Pancreas (tissue), 10 donors: ENCODE data around the gene SH2D4B. TPM values are rescaled to one million over a fixed set of nuclear protein-coding genes. Genes with fewer than 3 reads are reported as not detected.

ENCODE experiments used
- ATAC-seq, 4 donors: fragments of 200-7000 bp; cut with Tn5 transposase; one replicate each; pipeline versions ENCODE4 v1.8.0 to v1.9.1; 2020; ENCODE audit warnings: mild to moderate bottlenecking in 4 of 4, moderate library complexity in 4 of 4
- DNase-seq, 6 donors: peaks; one replicate each; pipeline ENCODE4 v3.0.0-alpha.2; 2020
- FAIRE-seq: peaks from 2 replicates; lab custom pipeline; 2012; peaks lifted over from hg19 to GRCh38; lab: Jason Lieb, UNC
- H3K27ac ChIP-seq, 4 donors: fragments of 200-600 bp; sonication (generic); 1 replicate in 3 of 4; 2 replicates in 1 of 4; pipeline versions ENCODE4 v1.5.0 to v1.8.0; 2020
- H3K27me3 ChIP-seq, 4 donors: fragments of 200-600 bp; one replicate each; pipeline ENCODE4 v1.8.0; 2021
- H3K36me3 ChIP-seq, 3 donors: fragments of 200-600 bp; sonication (generic) in 1 of 3; one replicate each; pipeline versions ENCODE4 v1.5.0 to v1.8.0; 2020 to 2021
- H3K4me1 ChIP-seq, 3 donors: fragments of 200-600 bp; one replicate each; pipeline ENCODE4 v1.8.0; 2021
- H3K4me3 ChIP-seq, 4 donors: fragments of 200-600 bp; sonication (generic) in 2 of 4; one replicate each; pipeline versions ENCODE4 v1.5.0 to v1.8.0; 2020 to 2021
- H3K9me3 ChIP-seq, 4 donors: fragments of 200-600 bp; one replicate each; pipeline ENCODE4 v1.8.0; 2021
- CTCF ChIP-seq, 4 donors: fragments of 200-600 bp; sonication (generic) in 3 of 4; IDR thresholded peaks; one replicate each; pipeline versions ENCODE4 v1.5.0 to v1.8.0; 2021; ENCODE audit warnings: antibody characterized with exemption in 4 of 4
- WGBS, 2 donors: extraction: QIAGEN DNeasy Blood & Tissue Kit; methylation state at CpG; one replicate each; pipeline ENCODE4 v1.1.7; 2013; 5-methylcytosine and 5-hydroxymethylcytosine counted together
- intact Hi-C, 3 donors: fragments of 100-400 bp; cut with DNase I; formaldehyde crosslinking; loops; one replicate each; pipeline versions ENCODE4 v1.11.1 to v1.14.2; 2022
- polyA plus RNA-seq, 2 donors: library from polyadenylated mRNA; stranded (reverse); fragments of 200-250 nt; gene quantifications; one replicate each; pipeline ENCODE4 v1.2.3, GENCODE V29; 2013
- total RNA-seq, 6 donors: library from RNA; stranded (reverse); fragmentation: NEBNext Ultra II Directional in 4 of 6; extraction: Animal tissue kit (Norgen Biotek cat#: 25700) in 4 of 6; gene quantifications; one replicate each; pipeline versions ENCODE4 v1.2.1 to v1.2.4, GENCODE V29; 2021 to 2023
- donor health status: healthy with polysubstance abuse.
- donor health status: DM: no; HTN: no; CAD: no; lungs with moderate emphysema.
- donor health status: DM: no; HTN: no; CAD: no.
- donor health status: control.
- donor health status: control.
- donor health status: Bipolar disorder and iron deficiency.
- donor health status: DM: yes; HTN: yes; CAD: no.
- donor health status: DM: no; HTN: no; CAD: no.
- donor health status: DM: no; HTN: no; CAD: no.
- donor health status: DM: yes; HTN: yes; CAD: no.

SH2D4B gene
- total and polyA plus RNA-seq, 8 donors, result 0.02 TPM; not detected in 7

- Histone ChIP-seq H3K9me3 (no peaks in the 10 kb centered on the region), H3K27me3 (no peaks in the 10 kb centered on the region), H3K36me3 (no peaks in the 10 kb centered on the region), H3K4me3 (no peak overlapping the region), H3K4me1 (no peaks in the 10 kb centered on the region), H3K27ac (no peak overlapping the region)
- TF ChIP-seq CTCF (IDR thresholded peaks at IDR 0.05), result no peak
- intact Hi-C loops, result no loop called here
- 67 to 71% methylated on average over 8 of the region's 8 CpGs for WGBS, 2 donors
- no peak for DNase-seq
- no peak for FAIRE-seq
- no peak for ATAC-seq
Measured at GRCh38 chr10:80613466-80614170, 75.9 kb downstream of the SH2D4B start.

- no peak for DNase-seq
- intact Hi-C loops, result no loop called here
- ATAC-seq, result no peak
- Histone ChIP-seq H3K9me3 (no peaks in the 10 kb centered on the region), H3K27ac (no peak overlapping the region), H3K4me3 (no peak overlapping the region), H3K4me1 (no peaks in the 10 kb centered on the region), H3K27me3 (no peaks in the 10 kb centered on the region), H3K36me3 (no peaks in the 10 kb centered on the region)
- no peak for TF ChIP-seq CTCF (IDR thresholded peaks at IDR 0.05)
- WGBS, 2 donors, result 72 to 82% methylated on average over 5 of the region's 5 CpGs
- FAIRE-seq, result no peak
Measured at GRCh38 chr10:80614576-80615416, 77.1 kb downstream of the SH2D4B start.

GRCh38 chr10:80617807-80618206, 80.1 kb downstream of the SH2D4B start:
- Histone ChIP-seq H3K4me1 (no peaks in the 10 kb centered on the region), H3K27me3 (no peaks in the 10 kb centered on the region), H3K36me3 (no peaks in the 10 kb centered on the region), H3K4me3 (no peak overlapping the region), H3K27ac (no peak overlapping the region), H3K9me3 (no peaks in the 10 kb centered on the region)
- WGBS, 2 donors, result 74 to 90% methylated on average over 3 of the region's 3 CpGs
- TF ChIP-seq CTCF (IDR thresholded peaks at IDR 0.05), result no peak
- no peak for FAIRE-seq
- DNase-seq, result no peak
- intact Hi-C loops, result no loop called here
- no peak for ATAC-seq

- Histone ChIP-seq H3K27me3 (no peaks in the 10 kb centered on the region), H3K4me3 (no peak overlapping the region), H3K36me3 (no peaks in the 10 kb centered on the region), H3K9me3 (no peaks in the 10 kb centered on the region), H3K4me1 (no peaks in the 10 kb centered on the region), H3K27ac (no peak overlapping the region)
- no peak for FAIRE-seq
- no peak for TF ChIP-seq CTCF (IDR thresholded peaks at IDR 0.05)
- no peak for DNase-seq
- intact Hi-C loops, result no loop called here
- WGBS, 2 donors, result 82 to 85% methylated on average over 5 of the region's 5 CpGs
- ATAC-seq, result no peak
Measured at GRCh38 chr10:80619036-80619435, 81.3 kb downstream of the SH2D4B start.

- Histone ChIP-seq H3K9me3 (no peaks in the 10 kb centered on the region), H3K27me3 (no peaks in the 10 kb centered on the region), H3K4me3 (no peak overlapping the region), H3K4me1 (no peaks in the 10 kb centered on the region), H3K36me3 (no peaks in the 10 kb centered on the region), H3K27ac (no peak overlapping the region)
- 41 to 65% methylated on average over 3 of the region's 3 CpGs for WGBS, 2 donors
- ATAC-seq (no peak), FAIRE-seq (no peak), DNase-seq (no peak)
- no peak for TF ChIP-seq CTCF (IDR thresholded peaks at IDR 0.05)
- intact Hi-C loops, result no loop called here
Measured at GRCh38 chr10:80622153-80622552, 84.5 kb downstream of the SH2D4B start.
